K562 (cell line): ENCODE data around the gene KLHL24. TPM values are rescaled to one million over a fixed set of nuclear protein-coding genes. Genes with fewer than 3 reads are reported as not detected.

ENCODE experiments used
- ATAC-seq: fragments of 200-7000 bp; cut with Tn5 transposase; 3 replicates; pipeline ENCODE4 v1.9.1; 2020; ENCODE audit warnings: moderate library complexity
- BruUV-seq: library from RNA; stranded (reverse); fragments of 400-500 nt; replicated peaks from 2 replicates; lab custom pipeline; 2021; lab: Mats Ljungman, UMichigan
- CTCF ChIA-PET: fragments of 300-600 bp; formaldehyde crosslinking; extraction: SDS; loops from one replicate; lab custom pipeline; 2021; ENCODE audit warnings: low intra/inter-chr PET ratio; lab: Yijun Ruan, JAX
- POLR2A ChIA-PET: fragments of 300-600, 350-650 bp; sonication (Branson Sonifier 250); formaldehyde crosslinking; extraction: SDS; loops from one replicate; lab custom pipeline; 2021; ENCODE audit warnings: antibody characterized with exemption, inconsistent platforms; lab: Yijun Ruan, JAX
- DNase-seq, 4 experiments: peaks; one replicate each; pipeline versions ENCODE4 v3.0.0 to v3.0.0-alpha.2; 2011 to 2018; ENCODE audit warnings: low spot score in 3 of 4, mixed read lengths in 3 of 4; ENCODE audit errors: extremely low read depth in 1 of 4
- FAIRE-seq: peaks from 2 replicates; lab custom pipeline; 2011; peaks lifted over from hg19 to GRCh38; lab: Jason Lieb, UNC
- H2AFZ ChIP-seq: 2 replicates; pipeline ENCODE4 v1.6.0; 2011; ENCODE audit warnings: low read depth, low read length, control low read depth, inconsistent platforms
- H3K27ac ChIP-seq: fragments of 200-600 bp; 3 replicates; pipeline ENCODE4 v1.8.0; 2011; ENCODE audit warnings: low read depth, mild to moderate bottlenecking, control low read depth, inconsistent platforms, low read length, moderate library complexity, mixed read lengths; ENCODE audit errors: extremely low read depth
- H3K27me3 ChIP-seq, 2 experiments: fragments of 300-600 bp in 1 of 2; 2 replicates in 1 of 2; 3 replicates in 1 of 2; pipeline versions ENCODE4 v1.6.0 to v1.8.0; 2011; ENCODE audit warnings: inconsistent platforms in 2 of 2, low read length in 2 of 2, mild to moderate bottlenecking in 1 of 2, mixed read lengths in 1 of 2, moderate library complexity in 1 of 2; ENCODE audit not compliant: control insufficient read depth in 2 of 2, insufficient read depth in 2 of 2
- H3K36me3 ChIP-seq: fragments of 300-600 bp; 3 replicates; pipeline ENCODE4 v1.8.0; 2011; ENCODE audit warnings: mild to moderate bottlenecking, low read length, inconsistent platforms; ENCODE audit not compliant: control insufficient read depth, insufficient read depth
- H3K4me1 ChIP-seq, 2 experiments: fragments of 200-600 bp in 1 of 2; replicated peaks in 1 of 2; 2 replicates in 1 of 2; 3 replicates in 1 of 2; pipeline versions ENCODE4 v1.5.1 to v1.8.0; 2011; ENCODE audit warnings: inconsistent platforms in 2 of 2, low read length in 2 of 2, mild to moderate bottlenecking in 1 of 2, mixed read lengths in 1 of 2, moderate library complexity in 1 of 2; ENCODE audit not compliant: control insufficient read depth in 2 of 2, insufficient read depth in 2 of 2
- H3K4me2 ChIP-seq: 2 replicates; pipeline ENCODE4 v1.6.1; 2011; ENCODE audit warnings: low read length, control low read depth, inconsistent platforms, mixed read lengths; ENCODE audit not compliant: insufficient read depth
- H3K4me3 ChIP-seq: fragments of 200-600 bp; sonication (generic), shearing (Covaris generic); 2 replicates; pipeline ENCODE4 v1.5.1; 2016; ENCODE audit warnings: control low read depth, inconsistent platforms
- H3K79me2 ChIP-seq: fragments of 200-600 bp; 3 replicates; pipeline ENCODE4 v1.8.0; 2011; ENCODE audit warnings: low read length, inconsistent platforms; ENCODE audit not compliant: control insufficient read depth, insufficient read depth
- H3K9ac ChIP-seq, 2 experiments: 2 replicates each; pipeline versions ENCODE4 v1.6.0 to v1.6.1; 2011; ENCODE audit warnings: low read depth in 2 of 2, low read length in 2 of 2, control low read depth in 1 of 2, inconsistent platforms in 1 of 2, mild to moderate bottlenecking in 1 of 2, mixed read lengths in 1 of 2; ENCODE audit not compliant: insufficient read depth in 1 of 2
- H3K9me1 ChIP-seq: one replicate; pipeline ENCODE4 v1.6.0; 2011; ENCODE audit warnings: inconsistent platforms, mild to moderate bottlenecking, low read length, moderate library complexity; ENCODE audit not compliant: control insufficient read depth, insufficient read depth
- H3K9me3 ChIP-seq: replicated peaks from 2 replicates; pipeline ENCODE4 v1.5.1; 2011; ENCODE audit warnings: low read depth, low read length, inconsistent platforms; ENCODE audit not compliant: control insufficient read depth, insufficient read depth
- H4K20me1 ChIP-seq: replicated peaks from 2 replicates; pipeline ENCODE4 v1.6.1; 2011; ENCODE audit warnings: low read length, inconsistent platforms, mixed read lengths; ENCODE audit not compliant: control insufficient read depth, insufficient read depth
- FOXJ3 ChIP-seq: sonication (generic); formaldehyde crosslinking; IDR thresholded peaks from 2 replicates; pipeline ENCODE4 v1.4.0; 2020; ENCODE audit warnings: mild to moderate bottlenecking, missing genetic modification reagents
- KDM1A ChIP-seq, 2 experiments: fragments of 450-650 bp; IDR thresholded peaks; 2 replicates each; pipeline ENCODE4 v1.6.1; 2016; ENCODE audit warnings: mild to moderate bottlenecking in 2 of 2
- SRSF7 ChIP-seq: fragments of 200-400 bp; formaldehyde crosslinking; optimal IDR thresholded peaks from 2 replicates; pipeline ENCODE3; 2017; ENCODE audit warnings: mild to moderate bottlenecking, low read depth, low read length
- STAT5B ChIP-seq: fragments of 250-450 bp; sonication (Bioruptor Pico); IDR thresholded peaks from 2 replicates; pipeline ENCODE4 v1.8.0; 2021; ENCODE audit warnings: mild to moderate bottlenecking, inconsistent platforms
- TEAD1 ChIP-seq, 2 experiments: fragments of 450-650 bp in 1 of 2; sonication (generic) in 1 of 2; formaldehyde crosslinking; IDR thresholded peaks; 2 replicates each; pipeline versions ENCODE4 v1.4.0 to v1.8.0; 2020 to 2022; ENCODE audit warnings: mild to moderate bottlenecking in 2 of 2, missing genetic modification reagents in 1 of 2
- ZBTB7A ChIP-seq: IDR thresholded peaks from 2 replicates; pipeline ENCODE4 v1.6.1; 2011; ENCODE audit warnings: low read depth, mild to moderate bottlenecking, low read length, moderate library complexity, borderline replicate concordance; ENCODE audit not compliant: control insufficient read depth
- ZNF583 ChIP-seq: fragments of 250-450 bp; sonication (Bioruptor Pico); IDR thresholded peaks from 2 replicates; pipeline ENCODE4 v1.4.0; 2020
- ZNF644 ChIP-seq: fragments of 200-800 bp; sonication (Bioruptor generic); IDR thresholded peaks from 2 replicates; pipeline ENCODE4 v1.6.1; 2016; ENCODE audit warnings: low read depth, missing genetic modification characterization, missing compliant biosample characterization
- WGBS: fragments of 100-300 bp; shearing (Covaris generic); methylation state at CpG from one replicate; pipeline ENCODE4 v1.1.6; 2016; ENCODE audit warnings: low coverage, mixed read lengths; ENCODE audit not compliant: insufficient coverage; ENCODE audit errors: missing lambda C conversion rate; 5-methylcytosine and 5-hydroxymethylcytosine counted together
- in situ Hi-C: fragments of 300-500 bp; cut with MboI; formaldehyde crosslinking; loops from 4 replicates; pipeline ENCODE4 v1.15.0; 2018; ENCODE audit warnings: inconsistent platforms, mixed read lengths
- intact Hi-C: fragments of 100-400 bp; cut with micrococcal nuclease; formaldehyde crosslinking; loops from 2 replicates; pipeline ENCODE4 v1.14.2; 2022
- polyA plus RNA-seq, 8 experiments: library from polyadenylated mRNA; depleted of rRNA in 4 of 8; stranded (reverse) in 5 of 8; unstranded in 3 of 8; fragments of >200 nt; fragmentation: Nextera tagmentation in 2 of 8; fragmentation: Illumina TruSeq in 1 of 8; extraction: Ambion mirVana in 2 of 8; extraction: Trizol in 1 of 8; gene quantifications; 2 replicates each; pipeline versions ENCODE4 v1.2.1 to v1.2.3, GENCODE V29; 2011 to 2014; ENCODE audit warnings: inconsistent platforms in 1 of 8, missing spikeins in 1 of 8
- total RNA-seq, 7 experiments: library from RNA; depleted of rRNA in 6 of 7; stranded (reverse); fragments of >200 nt in 6 of 7; fragmentation: Illumina TruSeq in 2 of 7; extraction: Trizol in 2 of 7; gene quantifications; 2 replicates each; pipeline versions ENCODE4 v1.2.1 to v1.2.3, GENCODE V29; 2011 to 2021; ENCODE audit warnings: low replicate concordance in 1 of 7
- TF ChIP-seq, protein P1 (sequence below), 2 experiments: fragments of 450-650 bp in 1 of 2; IDR thresholded peaks; 2 replicates each; pipeline ENCODE4 v1.6.1; 2011 to 2017; ENCODE audit warnings: low read depth in 2 of 2, antibody characterized with exemption in 1 of 2, borderline replicate concordance in 1 of 2, low read length in 1 of 2, mild to moderate bottlenecking in 1 of 2, mixed read lengths in 1 of 2; ENCODE audit not compliant: control insufficient read depth in 1 of 2
- TF ChIP-seq, protein P2 (sequence below), 2 experiments: fragments of 450-650 bp in 1 of 2; sonication (generic) in 1 of 2; formaldehyde crosslinking in 1 of 2; IDR thresholded peaks; 2 replicates each; pipeline versions ENCODE4 v1.7.1 to v1.9.0; 2016 to 2022; ENCODE audit warnings: inconsistent platforms in 1 of 2, mild to moderate bottlenecking in 1 of 2, missing genetic modification reagents in 1 of 2

KLHL24 gene
- total and polyA plus RNA-seq, 9 of the 15 experiments (the other 6 are each of a cell fraction or from before 2014, with no cell fraction given) = 3.3 to 21.2 (median 14.2) TPM

DNA sequence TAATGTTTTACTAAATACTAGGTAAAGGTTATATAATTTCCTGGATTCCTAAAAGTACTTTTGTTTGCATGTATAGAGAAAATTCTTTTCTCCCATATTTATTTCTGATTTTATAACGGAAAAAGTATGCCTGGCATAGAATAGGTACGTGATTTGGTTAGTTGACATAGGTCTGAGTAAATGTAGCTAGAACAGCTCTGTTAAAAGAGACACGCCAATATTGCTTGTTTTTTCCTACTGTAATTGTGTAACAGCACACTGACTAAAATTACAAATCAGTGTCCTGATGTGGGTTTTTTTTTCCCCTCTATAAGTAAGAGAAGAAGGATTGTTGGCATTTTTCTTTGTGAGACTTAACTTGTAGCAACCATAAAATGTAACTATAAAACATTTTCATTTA, 26.7 kb downstream of the KLHL24 start:
- 70% methylated on average over 3 of the region's 3 CpGs for WGBS
- no peak for ATAC-seq
- Histone ChIP-seq H3K9me1 (no peaks in the 10 kb centered on the region), H4K20me1 (no peaks in the 10 kb centered on the region), H3K36me3 (no peaks in the 10 kb centered on the region; the same call in 2 of the 3 replicates), H3K79me2 (no peaks in the 10 kb centered on the region), H2AFZ (no peak overlapping the region), H3K4me3 (no peak overlapping the region), H3K27me3 (no peaks in the 10 kb centered on the region), H3K27ac (no peak overlapping the region), H3K4me2 (no peak overlapping the region), H3K9me3 (no peaks in the 10 kb centered on the region), H3K4me1 (no peaks in the 10 kb centered on the region), H3K9ac (no peak overlapping the region)
- intact Hi-C loops (no loop called here), in situ Hi-C loops (no loop called here)
- no TSS peak for BruUV-seq
- ChIA-PET CTCF (no interaction called here), POLR2A (no interaction called here)
- FAIRE-seq = no peak
- no peak for DNase-seq
- TF ChIP-seq, protein P1, sequence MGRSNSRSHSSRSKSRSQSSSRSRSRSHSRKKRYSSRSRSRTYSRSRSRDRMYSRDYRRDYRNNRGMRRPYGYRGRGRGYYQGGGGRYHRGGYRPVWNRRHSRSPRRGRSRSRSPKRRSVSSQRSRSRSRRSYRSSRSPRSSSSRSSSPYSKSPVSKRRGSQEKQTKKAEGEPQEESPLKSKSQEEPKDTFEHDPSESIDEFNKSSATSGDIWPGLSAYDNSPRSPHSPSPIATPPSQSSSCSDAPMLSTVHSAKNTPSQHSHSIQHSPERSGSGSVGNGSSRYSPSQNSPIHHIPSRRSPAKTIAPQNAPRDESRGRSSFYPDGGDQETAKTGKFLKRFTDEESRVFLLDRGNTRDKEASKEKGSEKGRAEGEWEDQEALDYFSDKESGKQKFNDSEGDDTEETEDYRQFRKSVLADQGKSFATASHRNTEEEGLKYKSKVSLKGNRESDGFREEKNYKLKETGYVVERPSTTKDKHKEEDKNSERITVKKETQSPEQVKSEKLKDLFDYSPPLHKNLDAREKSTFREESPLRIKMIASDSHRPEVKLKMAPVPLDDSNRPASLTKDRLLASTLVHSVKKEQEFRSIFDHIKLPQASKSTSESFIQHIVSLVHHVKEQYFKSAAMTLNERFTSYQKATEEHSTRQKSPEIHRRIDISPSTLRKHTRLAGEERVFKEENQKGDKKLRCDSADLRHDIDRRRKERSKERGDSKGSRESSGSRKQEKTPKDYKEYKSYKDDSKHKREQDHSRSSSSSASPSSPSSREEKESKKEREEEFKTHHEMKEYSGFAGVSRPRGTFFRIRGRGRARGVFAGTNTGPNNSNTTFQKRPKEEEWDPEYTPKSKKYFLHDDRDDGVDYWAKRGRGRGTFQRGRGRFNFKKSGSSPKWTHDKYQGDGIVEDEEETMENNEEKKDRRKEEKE (IDR thresholded peaks at IDR 0.05; ENCODE audit: borderline replicate concordance in 1 of 2, control insufficient read depth in 1 of 2, low read depth in 2 of 2, low read length in 1 of 2) = no peak
- TF ChIP-seq ZNF644 (no peak), KDM1A (IDR thresholded peaks at IDR 0.05) (no peak), ZNF583 (CRISPR knock-in tag) (no peak), SRSF7 (no peak), STAT5B (CRISPR knock-in tag) (no peak), FOXJ3 (CRISPR knock-in tag) (no peak), TEAD1 (CRISPR knock-in tag; IDR thresholded peaks at IDR 0.05) (no peak), ZBTB7A (no peak)
- TF ChIP-seq, protein P2, sequence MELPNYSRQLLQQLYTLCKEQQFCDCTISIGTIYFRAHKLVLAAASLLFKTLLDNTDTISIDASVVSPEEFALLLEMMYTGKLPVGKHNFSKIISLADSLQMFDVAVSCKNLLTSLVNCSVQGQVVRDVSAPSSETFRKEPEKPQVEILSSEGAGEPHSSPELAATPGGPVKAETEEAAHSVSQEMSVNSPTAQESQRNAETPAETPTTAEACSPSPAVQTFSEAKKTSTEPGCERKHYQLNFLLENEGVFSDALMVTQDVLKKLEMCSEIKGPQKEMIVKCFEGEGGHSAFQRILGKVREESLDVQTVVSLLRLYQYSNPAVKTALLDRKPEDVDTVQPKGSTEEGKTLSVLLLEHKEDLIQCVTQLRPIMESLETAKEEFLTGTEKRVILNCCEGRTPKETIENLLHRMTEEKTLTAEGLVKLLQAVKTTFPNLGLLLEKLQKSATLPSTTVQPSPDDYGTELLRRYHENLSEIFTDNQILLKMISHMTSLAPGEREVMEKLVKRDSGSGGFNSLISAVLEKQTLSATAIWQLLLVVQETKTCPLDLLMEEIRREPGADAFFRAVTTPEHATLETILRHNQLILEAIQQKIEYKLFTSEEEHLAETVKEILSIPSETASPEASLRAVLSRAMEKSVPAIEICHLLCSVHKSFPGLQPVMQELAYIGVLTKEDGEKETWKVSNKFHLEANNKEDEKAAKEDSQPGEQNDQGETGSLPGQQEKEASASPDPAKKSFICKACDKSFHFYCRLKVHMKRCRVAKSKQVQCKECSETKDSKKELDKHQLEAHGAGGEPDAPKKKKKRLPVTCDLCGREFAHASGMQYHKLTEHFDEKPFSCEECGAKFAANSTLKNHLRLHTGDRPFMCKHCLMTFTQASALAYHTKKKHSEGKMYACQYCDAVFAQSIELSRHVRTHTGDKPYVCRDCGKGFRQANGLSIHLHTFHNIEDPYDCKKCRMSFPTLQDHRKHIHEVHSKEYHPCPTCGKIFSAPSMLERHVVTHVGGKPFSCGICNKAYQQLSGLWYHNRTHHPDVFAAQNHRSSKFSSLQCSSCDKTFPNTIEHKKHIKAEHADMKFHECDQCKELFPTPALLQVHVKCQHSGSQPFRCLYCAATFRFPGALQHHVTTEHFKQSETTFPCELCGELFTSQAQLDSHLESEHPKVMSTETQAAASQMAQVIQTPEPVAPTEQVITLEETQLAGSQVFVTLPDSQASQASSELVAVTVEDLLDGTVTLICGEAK (IDR thresholded peaks at IDR 0.05) = no peak
- TF ChIP-seq, protein P2 (CRISPR knock-in tag; IDR thresholded peaks at IDR 0.05) = no peak
